GM12865 (cell line): ENCODE measurements around the gene SLC6A6.

ENCODE experiments used
- DNase-seq: peaks from one replicate; pipeline ENCODE4 v3.0.0; 2010; ENCODE audit warnings: low read depth
- H3K4me3 ChIP-seq: 2 replicates; pipeline ENCODE4 v1.5.1; 2011; ENCODE audit warnings: mild to moderate bottlenecking, low read depth, low read length, control low read depth
- CTCF ChIP-seq: IDR thresholded peaks from 2 replicates; pipeline ENCODE4 v1.5.1; 2011; ENCODE audit warnings: low read length, control low read depth, low read depth, inconsistent platforms; ENCODE audit not compliant: insufficient read depth; ENCODE audit errors: missing control alignments

Gene SLC6A6

GRCh38 chr3:14496351-14496750 is 93.9 kb downstream of the SLC6A6 start:
- no peak for TF ChIP-seq CTCF
- no peak overlapping the region for H3K4me3 ChIP-seq
- DNase-seq = no peak

GRCh38 chr3:14497321-14497720 is 94.9 kb downstream of the SLC6A6 start:
- no peak for TF ChIP-seq CTCF
- no peak for DNase-seq
- no peak overlapping the region for H3K4me3 ChIP-seq

GRCh38 chr3:14502472-14502871 is 100.1 kb downstream of the SLC6A6 start:
- no peak for TF ChIP-seq CTCF
- DNase-seq = no peak
- no peak overlapping the region for H3K4me3 ChIP-seq

GRCh38 chr3:14503033-14503705 is 100.8 kb downstream of the SLC6A6 start:
- DNase-seq = no peak
- no peak overlapping the region for H3K4me3 ChIP-seq
- no peak for TF ChIP-seq CTCF

GRCh38 chr3:14503706-14504065 is 101.3 kb downstream of the SLC6A6 start:
- DNase-seq = no peak
- no peak for TF ChIP-seq CTCF
- H3K4me3 ChIP-seq = no peak overlapping the region

- H3K4me3 ChIP-seq = no peak overlapping the region
- no peak for TF ChIP-seq CTCF
- no peak for DNase-seq
Observed at GRCh38 chr3:14505001-14505802, 102.8 kb downstream of the SLC6A6 start.

GRCh38 chr3:14505803-14506500 is 103.5 kb downstream of the SLC6A6 start:
- no peak for TF ChIP-seq CTCF
- DNase-seq = no peak
- no peak overlapping the region for H3K4me3 ChIP-seq
